Dermis microvascular lymphatic vessel endothelial cell (primary cell): ENCODE data around the gene ATP2B2. TPM values are rescaled to one million over a fixed set of nuclear protein-coding genes. Genes with fewer than 3 reads are reported as not detected.
A peak's percentile ranks its signal among the peaks of the same experiment; 100 is the strongest.
"Not testable (repeated sequence)": the region's sequence is repeated elsewhere in the genome, so short reads cannot be mapped to it uniquely, and the experiment has no call there.

ENCODE experiments used
- DNase-seq, 2 donors: peaks; one replicate each; pipeline versions ENCODE4 v3.0.0 to v3.0.0-alpha.2; 2010; ENCODE audit warnings: low read depth in 2 of 2
- total RNA-seq: library from RNA; depleted of rRNA; stranded (reverse); fragments of >200 nt; gene quantifications from 2 replicates; pipeline ENCODE4 v1.2.1, GENCODE V29; 2014

Gene ATP2B2
- total RNA-seq, 1 donor from 2014 or later = not detected

GRCh38 chr3:10305331-10305902, 200.0 kb downstream of the ATP2B2 start:
- DNase-seq = no peak

GRCh38 chr3:10304905-10305304, 200.5 kb downstream of the ATP2B2 start:
- no peak for DNase-seq

GRCh38 chr3:10303785-10304184, 201.6 kb downstream of the ATP2B2 start:
- DNase-seq = no peak

GRCh38 chr3:10303105-10303504, 202.3 kb downstream of the ATP2B2 start:
- DNase-seq = no peak

GRCh38 chr3:10300087-10300486, 205.3 kb downstream of the ATP2B2 start:
- no peak for DNase-seq

GRCh38 chr3:10299679-10300078, 205.7 kb downstream of the ATP2B2 start:
- peak in 1 of 2 donors; percentile 13 for DNase-seq

- DNase-seq = no peak
Observed at GRCh38 chr3:10299175-10299574, 206.2 kb downstream of the ATP2B2 start.

- not testable (repeated sequence) for DNase-seq
Observed at GRCh38 chr3:10298064-10298463, 207.3 kb downstream of the ATP2B2 start.

GRCh38 chr3:10294030-10294586, 211.3 kb downstream of the ATP2B2 start:
- no peak for DNase-seq

GRCh38 chr3:10292505-10293419, 212.6 kb downstream of the ATP2B2 start, which contains the start of gene GHRL:
Gene GHRL (minus strand): TSS chr3:10292947. CDS start chr3:10290180, 2,767 bp downstream.
- peak; percentile 30 to 49 for DNase-seq

GRCh38 chr3:10291641-10292040, 213.7 kb downstream of the ATP2B2 start:
- DNase-seq = no peak

- no peak for DNase-seq
Observed at GRCh38 chr3:10290481-10291176, 214.8 kb downstream of the ATP2B2 start.

- DNase-seq = no peak
Observed at GRCh38 chr3:10289787-10290355, 215.5 kb downstream of the ATP2B2 start.

GRCh38 chr3:10289077-10289476, 216.3 kb downstream of the ATP2B2 start:
- no peak for DNase-seq

GRCh38 chr3:10288575-10288960, 216.8 kb downstream of the ATP2B2 start:
- DNase-seq = no peak

- DNase-seq = no peak
Observed at GRCh38 chr3:10287936-10288574, 217.3 kb downstream of the ATP2B2 start.

- DNase-seq = peak; percentile 58 to 89
Observed at GRCh38 chr3:10286596-10287295, 218.6 kb downstream of the ATP2B2 start.

- no peak for DNase-seq
Observed at GRCh38 chr3:10286133-10286524, 219.3 kb downstream of the ATP2B2 start.

GRCh38 chr3:10285272-10286132, 219.9 kb downstream of the ATP2B2 start:
- no peak for DNase-seq
